Caco-2 (cell line): Measurements from ENCODE around the gene GNA14. TPM values are rescaled to one million over a fixed set of nuclear protein-coding genes. Genes with fewer than 3 reads are reported as not detected.

Source experiments
- BruUV-seq: library from RNA; stranded (reverse); fragments of 400-500 nt; replicated peaks from 2 replicates; lab custom pipeline; 2021; lab: Mats Ljungman, UMichigan
- CTCF ChIA-PET: fragments of 300-600 bp; sonication (Branson Sonifier 250); formaldehyde crosslinking; loops from one replicate; lab custom pipeline; 2022; ENCODE audit warnings: antibody characterized with exemption; lab: Charles Lee
- POLR2A ChIA-PET: fragments of 300-600 bp; sonication (Branson Sonifier 250); formaldehyde crosslinking; loops from one replicate; lab custom pipeline; 2022; ENCODE audit warnings: antibody characterized with exemption; lab: Charles Lee
- DNase-seq, 2 experiments: peaks; one replicate each; pipeline versions ENCODE4 v3.0.0 to v3.0.0-alpha.2; 2020 to 2022
- H3K27me3 ChIP-seq: replicated peaks from 2 replicates; pipeline ENCODE4 v1.6.0; 2011; ENCODE audit warnings: low read length; ENCODE audit not compliant: control insufficient read depth, insufficient read depth
- H3K36me3 ChIP-seq: 2 replicates; pipeline ENCODE4 v1.5.1; 2011; ENCODE audit warnings: low read length; ENCODE audit not compliant: control insufficient read depth, insufficient read depth
- H3K4me1 ChIP-seq: fragments of 250-450 bp; sonication (Bioruptor Pico); 2 replicates; pipeline ENCODE4 v1.5.1; 2020; ENCODE audit warnings: mild to moderate bottlenecking
- H3K4me3 ChIP-seq: 2 replicates; pipeline ENCODE4 v1.5.1; 2011; ENCODE audit warnings: low read depth, mild to moderate bottlenecking, control low read depth, low read length
- H3K9me3 ChIP-seq: fragments of 250-450 bp; sonication (Bioruptor Pico); 2 replicates; pipeline ENCODE4 v1.5.1; 2020; ENCODE audit warnings: mild to moderate bottlenecking, moderate library complexity
- H3K27ac Mint-ChIP-seq: one replicate; pipeline ENCODE4 v1.8.0; 2022; ENCODE audit warnings: mixed read lengths; ENCODE audit not compliant: unreplicated experiment
- H3K27me3 Mint-ChIP-seq: one replicate; pipeline ENCODE4 v1.8.0; 2022; ENCODE audit warnings: mixed read lengths; ENCODE audit not compliant: insufficient read depth, unreplicated experiment
- H3K36me3 Mint-ChIP-seq: one replicate; pipeline ENCODE4 v1.8.0; 2022; ENCODE audit warnings: mild to moderate bottlenecking, mixed read lengths; ENCODE audit not compliant: insufficient read depth, unreplicated experiment
- H3K4me1 Mint-ChIP-seq: one replicate; pipeline ENCODE4 v1.8.0; 2022; ENCODE audit warnings: low read depth, mixed read lengths; ENCODE audit not compliant: unreplicated experiment
- H3K4me3 Mint-ChIP-seq: one replicate; pipeline ENCODE4 v1.8.0; 2022; ENCODE audit warnings: mild to moderate bottlenecking, moderate library complexity, mixed read lengths; ENCODE audit not compliant: unreplicated experiment
- H3K9me3 Mint-ChIP-seq: one replicate; pipeline ENCODE4 v1.8.0; 2022; ENCODE audit warnings: mixed read lengths; ENCODE audit not compliant: unreplicated experiment
- CTCF ChIP-seq, 2 experiments: fragments of 200-600 bp in 1 of 2; IDR thresholded peaks; 1 replicate in 1 of 2; 2 replicates in 1 of 2; pipeline versions ENCODE4 v1.5.1 to v1.8.0; 2011 to 2022; ENCODE audit warnings: antibody characterized with exemption in 1 of 2, control low read depth in 1 of 2, inconsistent platforms in 1 of 2, low read depth in 1 of 2, low read length in 1 of 2, mild to moderate bottlenecking in 1 of 2, moderate library complexity in 1 of 2; ENCODE audit not compliant: insufficient read depth in 1 of 2, severe bottlenecking in 1 of 2, unreplicated experiment in 1 of 2
- intact Hi-C: fragments of 100-400 bp; cut with micrococcal nuclease; formaldehyde crosslinking; loops from one replicate; pipeline ENCODE4 v1.10.0; 2022; ENCODE audit not compliant: unreplicated experiment
- total RNA-seq: library from RNA; stranded (reverse); gene quantifications from 2 replicates; pipeline ENCODE4 v1.2.3, GENCODE V29; 2022

The GNA14 gene
- total RNA-seq, 1 experiment from 2014 or later, result not detected

GRCh38 chr9:77592476-77592875 is 55.6 kb downstream of the GNA14 start:
- H3K4me1 Mint-ChIP-seq, result no peaks in the 10 kb centered on the region
- H3K27me3 ChIP-seq, result no peaks in the 10 kb centered on the region
- BruUV-seq, result no TSS peak
- no peaks in the 10 kb centered on the region for H3K9me3 ChIP-seq
- DNase-seq, result no peak
- intact Hi-C loops, result no loop called here
- H3K27ac Mint-ChIP-seq, result no peak overlapping the region
- no peaks in the 10 kb centered on the region for H3K9me3 Mint-ChIP-seq
- no peak overlapping the region for H3K4me3 ChIP-seq
- H3K4me1 ChIP-seq, result no peaks in the 10 kb centered on the region
- CTCF ChIA-PET, result no interaction called here
- H3K36me3 ChIP-seq, result no peaks in the 10 kb centered on the region
- no peak overlapping the region for H3K4me3 Mint-ChIP-seq
- TF ChIP-seq CTCF (IDR thresholded peaks at IDR 0.05; ENCODE audit: insufficient read depth in 1 of 2, low read depth in 1 of 2, low read length in 1 of 2, severe bottlenecking in 1 of 2, unreplicated experiment in 1 of 2), result no peak
- H3K36me3 Mint-ChIP-seq, result no peaks in the 10 kb centered on the region
- POLR2A ChIA-PET, result no interaction called here
- H3K27me3 Mint-ChIP-seq, result no peaks in the 10 kb centered on the region

- H3K4me3 ChIP-seq, result no peak overlapping the region
- Mint-ChIP-seq H3K9me3 (no peaks in the 10 kb centered on the region), H3K36me3 (no peaks in the 10 kb centered on the region), H3K4me3 (no peak overlapping the region), H3K4me1 (no peaks in the 10 kb centered on the region), H3K27me3 (no peaks in the 10 kb centered on the region), H3K27ac (no peak overlapping the region)
- ChIA-PET CTCF (no interaction called here), POLR2A (no interaction called here)
- BruUV-seq, result no TSS peak
- no peaks in the 10 kb centered on the region for H3K27me3 ChIP-seq
- intact Hi-C loops, result no loop called here
- H3K9me3 ChIP-seq, result no peaks in the 10 kb centered on the region
- no peaks in the 10 kb centered on the region for H3K4me1 ChIP-seq
- no peaks in the 10 kb centered on the region for H3K36me3 ChIP-seq
- peak in 1 of 2 experiments; percentile 2 for DNase-seq
- TF ChIP-seq CTCF (IDR thresholded peaks at IDR 0.05; ENCODE audit: insufficient read depth in 1 of 2, low read depth in 1 of 2, low read length in 1 of 2, severe bottlenecking in 1 of 2, unreplicated experiment in 1 of 2), result no peak
Observed at GRCh38 chr9:77589046-77589795, 58.9 kb downstream of the GNA14 start.

GRCh38 chr9:77588271-77588937 is 59.7 kb downstream of the GNA14 start:
- H3K4me1 ChIP-seq, result no peaks in the 10 kb centered on the region
- Mint-ChIP-seq H3K9me3 (no peaks in the 10 kb centered on the region), H3K36me3 (no peaks in the 10 kb centered on the region), H3K27me3 (no peaks in the 10 kb centered on the region), H3K27ac (no peak overlapping the region), H3K4me3 (no peak overlapping the region), H3K4me1 (no peaks in the 10 kb centered on the region)
- DNase-seq, result no peak
- H3K36me3 ChIP-seq, result no peaks in the 10 kb centered on the region
- no peaks in the 10 kb centered on the region for H3K27me3 ChIP-seq
- no TSS peak for BruUV-seq
- CTCF ChIA-PET, result no interaction called here
- H3K4me3 ChIP-seq, result no peak overlapping the region
- H3K9me3 ChIP-seq, result no peaks in the 10 kb centered on the region
- intact Hi-C loops, result no loop called here
- POLR2A ChIA-PET, result no interaction called here
- TF ChIP-seq CTCF (IDR thresholded peaks at IDR 0.05; ENCODE audit: insufficient read depth in 1 of 2, low read depth in 1 of 2, low read length in 1 of 2, severe bottlenecking in 1 of 2, unreplicated experiment in 1 of 2), result no peak
